Measurements from ENCODE around the gene SNAP91.

SNAP91 gene

GRCh38 chr6:83735461-83735860 is 26.6 kb upstream of the SNAP91 start:
- no peak for DNase-seq (ENCODE audit: low read depth)
- TF ChIP-seq POLR2A (IDR thresholded peaks at IDR 0.05; ENCODE audit: extremely low read depth, insufficient read length), result no peak
- no peak for TF ChIP-seq MYC (IDR thresholded peaks at IDR 0.05; ENCODE audit: low read depth, low read length)
- no peak for TF ChIP-seq MAX (IDR thresholded peaks at IDR 0.05; ENCODE audit: low read depth, low read length)
- TF ChIP-seq, protein P1, sequence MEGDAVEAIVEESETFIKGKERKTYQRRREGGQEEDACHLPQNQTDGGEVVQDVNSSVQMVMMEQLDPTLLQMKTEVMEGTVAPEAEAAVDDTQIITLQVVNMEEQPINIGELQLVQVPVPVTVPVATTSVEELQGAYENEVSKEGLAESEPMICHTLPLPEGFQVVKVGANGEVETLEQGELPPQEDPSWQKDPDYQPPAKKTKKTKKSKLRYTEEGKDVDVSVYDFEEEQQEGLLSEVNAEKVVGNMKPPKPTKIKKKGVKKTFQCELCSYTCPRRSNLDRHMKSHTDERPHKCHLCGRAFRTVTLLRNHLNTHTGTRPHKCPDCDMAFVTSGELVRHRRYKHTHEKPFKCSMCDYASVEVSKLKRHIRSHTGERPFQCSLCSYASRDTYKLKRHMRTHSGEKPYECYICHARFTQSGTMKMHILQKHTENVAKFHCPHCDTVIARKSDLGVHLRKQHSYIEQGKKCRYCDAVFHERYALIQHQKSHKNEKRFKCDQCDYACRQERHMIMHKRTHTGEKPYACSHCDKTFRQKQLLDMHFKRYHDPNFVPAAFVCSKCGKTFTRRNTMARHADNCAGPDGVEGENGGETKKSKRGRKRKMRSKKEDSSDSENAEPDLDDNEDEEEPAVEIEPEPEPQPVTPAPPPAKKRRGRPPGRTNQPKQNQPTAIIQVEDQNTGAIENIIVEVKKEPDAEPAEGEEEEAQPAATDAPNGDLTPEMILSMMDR (IDR thresholded peaks at IDR 0.05; ENCODE audit: low read depth, low read length), result no peak
- no peak overlapping the region for H3K4me3 ChIP-seq (ENCODE audit: low read depth, low read length)

- DNase-seq (ENCODE audit: low read depth), result no peak
- TF ChIP-seq MAX (IDR thresholded peaks at IDR 0.05; ENCODE audit: low read depth, low read length) (no peak), POLR2A (IDR thresholded peaks at IDR 0.05; ENCODE audit: extremely low read depth, insufficient read length) (no peak), MYC (IDR thresholded peaks at IDR 0.05; ENCODE audit: low read depth, low read length) (no peak)
- TF ChIP-seq, protein P1 (IDR thresholded peaks at IDR 0.05; ENCODE audit: low read depth, low read length), result no peak
- H3K4me3 ChIP-seq (ENCODE audit: low read depth, low read length), result no peak overlapping the region
Observed at GRCh38 chr6:83729871-83730270, 21.0 kb upstream of the SNAP91 start.

DNA sequence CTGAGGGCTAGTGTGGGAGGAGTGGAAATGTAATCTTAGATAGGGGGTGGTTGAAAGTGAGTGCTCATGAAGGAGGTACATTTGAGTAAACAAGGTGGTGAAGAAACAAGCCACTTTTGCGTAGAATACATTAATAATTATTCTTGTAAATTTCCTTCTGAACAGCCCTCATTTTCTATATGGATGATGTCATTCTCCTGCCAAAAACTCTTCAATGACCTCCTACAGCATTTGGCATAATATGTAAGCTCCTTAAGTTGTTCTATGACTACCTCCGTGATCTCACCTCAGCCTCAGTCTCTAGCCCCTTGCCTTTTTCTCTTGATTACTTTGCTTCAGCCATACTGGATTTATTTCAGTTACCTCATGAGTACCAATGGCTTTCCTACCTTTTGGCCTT is 14.0 kb upstream of the SNAP91 start:
- no peak overlapping the region for H3K4me3 ChIP-seq (ENCODE audit: low read depth, low read length)
- no peak for DNase-seq (ENCODE audit: low read depth)
- no peak for TF ChIP-seq MYC (IDR thresholded peaks at IDR 0.05; ENCODE audit: low read depth, low read length)
- TF ChIP-seq, protein P1 (IDR thresholded peaks at IDR 0.05; ENCODE audit: low read depth, low read length), result no peak
- TF ChIP-seq POLR2A (IDR thresholded peaks at IDR 0.05; ENCODE audit: extremely low read depth, insufficient read length), result no peak
- TF ChIP-seq MAX (IDR thresholded peaks at IDR 0.05; ENCODE audit: low read depth, low read length), result no peak

DNA sequence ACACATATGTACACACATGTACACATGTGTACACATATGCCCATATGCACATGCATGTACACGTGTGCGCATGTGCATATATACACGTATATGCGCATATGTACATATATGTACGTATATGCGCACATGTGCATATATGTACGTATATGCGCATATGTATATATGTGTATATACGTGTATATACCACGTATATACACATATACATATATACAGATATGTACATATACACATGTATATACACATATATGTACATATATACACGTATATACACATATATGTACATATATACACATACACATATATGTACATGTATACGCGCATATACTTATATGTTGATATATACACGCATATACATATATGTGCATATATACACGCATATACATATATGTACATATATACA is 8.9 kb upstream of the SNAP91 start:
- TF ChIP-seq MYC (IDR thresholded peaks at IDR 0.05; ENCODE audit: low read depth, low read length) (no peak), MAX (IDR thresholded peaks at IDR 0.05; ENCODE audit: low read depth, low read length) (no peak), POLR2A (IDR thresholded peaks at IDR 0.05; ENCODE audit: extremely low read depth, insufficient read length) (no peak)
- TF ChIP-seq, protein P1 (IDR thresholded peaks at IDR 0.05; ENCODE audit: low read depth, low read length), result no peak
- DNase-seq (ENCODE audit: low read depth), result no peak

DNA sequence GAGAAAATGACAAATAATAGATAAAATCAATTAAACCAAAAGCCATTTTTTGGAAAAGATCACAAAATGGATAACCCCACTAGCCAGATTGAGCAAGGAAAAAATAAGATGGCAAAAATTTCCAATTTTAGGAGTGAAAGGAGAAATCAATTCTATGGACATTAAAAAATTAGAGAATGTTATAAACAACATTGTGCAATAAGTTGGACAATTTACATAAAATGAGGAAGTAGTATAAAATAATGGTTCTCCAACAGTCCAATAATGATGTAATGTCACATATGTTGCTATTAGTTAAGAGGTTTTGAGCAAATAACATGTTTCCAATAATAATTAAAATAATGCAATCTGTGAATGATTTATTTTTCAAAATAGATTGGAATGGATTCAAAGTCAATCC is 3.1 kb upstream of the SNAP91 start:
- DNase-seq (ENCODE audit: low read depth), result peak; percentile 4
- TF ChIP-seq MYC (IDR thresholded peaks at IDR 0.05; ENCODE audit: low read depth, low read length) (no peak), MAX (IDR thresholded peaks at IDR 0.05; ENCODE audit: low read depth, low read length) (no peak), POLR2A (IDR thresholded peaks at IDR 0.05; ENCODE audit: extremely low read depth, insufficient read length) (no peak)
- H3K4me3 ChIP-seq (ENCODE audit: low read depth, low read length), result no peak overlapping the region

More for the DNA sequence above, 8.9 kb upstream of the SNAP91 start:
- no peak overlapping the region for H3K4me3 ChIP-seq (ENCODE audit: low read depth, low read length)

GRCh38 chr6:83709748-83710050 is 798 bp upstream of the SNAP91 start:
- no peak overlapping the region for H3K4me3 ChIP-seq (ENCODE audit: low read depth, low read length)
- TF ChIP-seq, protein P1 (IDR thresholded peaks at IDR 0.05; ENCODE audit: low read depth, low read length), result no peak
- no peak for DNase-seq (ENCODE audit: low read depth)
